Measurements from ENCODE around the gene CST7. TPM values are rescaled to one million over a fixed set of nuclear protein-coding genes. Genes with fewer than 3 reads are reported as not detected.

The CST7 gene
- total and polyA plus RNA-seq, 5 donors from 2014 or later, result 30.7 to 208 (median 133) TPM

- H3K27ac Mint-ChIP-seq, result no peak overlapping the region
- H3K27me3 ChIP-seq (ENCODE audit: control insufficient read depth, insufficient read depth, low read length), result no peaks in the 10 kb centered on the region
- H3K9me3 ChIP-seq (ENCODE audit: control insufficient read depth in 2 of 2, low read length in 2 of 2), result peaks cover 10 to 13% of the 10 kb centered on the region in 2 experiments
- no peak for ATAC-seq (ENCODE audit: low read depth in 2 of 2)
- H3K4me1 Mint-ChIP-seq, result peaks cover 4 to 29% (median 12%) of the 10 kb centered on the region in 4 donors
- H3K4me1 ChIP-seq (ENCODE audit: control insufficient read depth, insufficient read depth, low read length, poor library complexity, severe bottlenecking), result no peaks in the 10 kb centered on the region
- peaks cover 85% of the 10 kb centered on the region for H3K36me3 Mint-ChIP-seq
- H3K4me3 Mint-ChIP-seq, result no peak overlapping the region
- no peaks in the 10 kb centered on the region for H3K27me3 Mint-ChIP-seq
- DNase-seq, result no peak
- H3K4me3 ChIP-seq (ENCODE audit: low read depth, low read length), result no peak overlapping the region
- peaks cover 1 to 12% (median 9%) of the 10 kb centered on the region in 7 donors for H3K9me3 Mint-ChIP-seq
- H3K27ac ChIP-seq (ENCODE audit: insufficient read depth, low read length, poor library complexity, severe bottlenecking), result no peak overlapping the region
- peaks cover 69% of the 10 kb centered on the region for H3K36me3 ChIP-seq (ENCODE audit: control insufficient read depth, insufficient read depth, low read length)
Measured at GRCh38 chr20:24978513-24978912, 29.4 kb downstream of the CST7 start.

GRCh38 chr20:24979036-24979960 is 30.2 kb downstream of the CST7 start:
- peaks cover 1 to 12% (median 9%) of the 10 kb centered on the region in 7 donors for H3K9me3 Mint-ChIP-seq
- Histone ChIP-seq H3K4me1 (ENCODE audit: control insufficient read depth, insufficient read depth, low read length, poor library complexity, severe bottlenecking) (no peaks in the 10 kb centered on the region), H3K27me3 (ENCODE audit: control insufficient read depth, insufficient read depth, low read length) (no peaks in the 10 kb centered on the region), H3K4me3 (ENCODE audit: low read depth, low read length) (no peak overlapping the region), H3K27ac (ENCODE audit: insufficient read depth, low read length, poor library complexity, severe bottlenecking) (no peak overlapping the region), H3K9me3 (ENCODE audit: control insufficient read depth in 2 of 2, low read length in 2 of 2) (peaks cover 10 to 13% of the 10 kb centered on the region in 2 experiments), H3K36me3 (ENCODE audit: control insufficient read depth, insufficient read depth, low read length) (peaks cover 70% of the 10 kb centered on the region)
- H3K36me3 Mint-ChIP-seq, result peaks cover 88% of the 10 kb centered on the region
- no peak for DNase-seq
- ATAC-seq (ENCODE audit: low read depth in 2 of 2), result no peak
- peak overlapping the region in 1 of 3 donors; percentile 73 for H3K27ac Mint-ChIP-seq
- H3K27me3 Mint-ChIP-seq, result no peaks in the 10 kb centered on the region
- peaks cover 6 to 29% (median 10%) of the 10 kb centered on the region in 4 donors for H3K4me1 Mint-ChIP-seq
- no peak overlapping the region for H3K4me3 Mint-ChIP-seq

GRCh38 chr20:24980291-24981053 is 31.4 kb downstream of the CST7 start:
- no peak for DNase-seq
- peaks cover 1 to 9% (median 9%) of the 10 kb centered on the region in 7 donors for H3K9me3 Mint-ChIP-seq
- no peak overlapping the region for H3K4me3 Mint-ChIP-seq
- peaks cover 70% of the 10 kb centered on the region for H3K36me3 ChIP-seq (ENCODE audit: control insufficient read depth, insufficient read depth, low read length)
- H3K9me3 ChIP-seq (ENCODE audit: control insufficient read depth in 2 of 2, low read length in 2 of 2), result peaks cover 10 to 13% of the 10 kb centered on the region in 2 experiments
- peak overlapping the region in 1 of 3 donors; percentile 67 for H3K27ac Mint-ChIP-seq
- H3K4me3 ChIP-seq (ENCODE audit: low read depth, low read length), result no peak overlapping the region
- no peak for ATAC-seq (ENCODE audit: low read depth in 2 of 2)
- no peaks in the 10 kb centered on the region for H3K27me3 Mint-ChIP-seq
- H3K27ac ChIP-seq (ENCODE audit: insufficient read depth, low read length, poor library complexity, severe bottlenecking), result no peak overlapping the region
- H3K4me1 Mint-ChIP-seq, result peaks cover 14 to 36% (median 18%) of the 10 kb centered on the region in 4 donors
- H3K27me3 ChIP-seq (ENCODE audit: control insufficient read depth, insufficient read depth, low read length), result no peaks in the 10 kb centered on the region
- no peaks in the 10 kb centered on the region for H3K4me1 ChIP-seq (ENCODE audit: control insufficient read depth, insufficient read depth, low read length, poor library complexity, severe bottlenecking)
- peaks cover 79% of the 10 kb centered on the region for H3K36me3 Mint-ChIP-seq

- no peak for ATAC-seq (ENCODE audit: low read depth in 2 of 2)
- DNase-seq, result no peak
- peaks cover 71% of the 10 kb centered on the region for H3K36me3 Mint-ChIP-seq
- peaks cover 63% of the 10 kb centered on the region for H3K36me3 ChIP-seq (ENCODE audit: control insufficient read depth, insufficient read depth, low read length)
- no peaks in the 10 kb centered on the region for H3K27me3 ChIP-seq (ENCODE audit: control insufficient read depth, insufficient read depth, low read length)
- peaks cover 4% of the 10 kb centered on the region for H3K4me1 ChIP-seq (ENCODE audit: control insufficient read depth, insufficient read depth, low read length, poor library complexity, severe bottlenecking)
- H3K27ac Mint-ChIP-seq, result no peak overlapping the region
- peaks cover 4 to 13% of the 10 kb centered on the region in 2 experiments for H3K9me3 ChIP-seq (ENCODE audit: control insufficient read depth in 2 of 2, low read length in 2 of 2)
- H3K4me3 ChIP-seq (ENCODE audit: low read depth, low read length), result no peak overlapping the region
- H3K4me3 Mint-ChIP-seq, result no peak overlapping the region
- H3K4me1 Mint-ChIP-seq, result peaks cover 16 to 37% (median 25%) of the 10 kb centered on the region in 4 donors
- peaks cover under 1 to 7% (median 2%) of the 10 kb centered on the region in 7 donors for H3K9me3 Mint-ChIP-seq
- no peaks in the 10 kb centered on the region for H3K27me3 Mint-ChIP-seq
- no peak overlapping the region for H3K27ac ChIP-seq (ENCODE audit: insufficient read depth, low read length, poor library complexity, severe bottlenecking)
Measured at GRCh38 chr20:24981282-24981681, 32.2 kb downstream of the CST7 start.

GRCh38 chr20:24981790-24982189 is 32.7 kb downstream of the CST7 start:
- Histone ChIP-seq H3K4me1 (ENCODE audit: control insufficient read depth, insufficient read depth, low read length, poor library complexity, severe bottlenecking) (peaks cover 5% of the 10 kb centered on the region), H3K36me3 (ENCODE audit: control insufficient read depth, insufficient read depth, low read length) (peaks cover 58% of the 10 kb centered on the region), H3K27me3 (ENCODE audit: control insufficient read depth, insufficient read depth, low read length) (no peaks in the 10 kb centered on the region), H3K27ac (ENCODE audit: insufficient read depth, low read length, poor library complexity, severe bottlenecking) (no peak overlapping the region), H3K9me3 (ENCODE audit: control insufficient read depth in 2 of 2, low read length in 2 of 2) (peaks cover 0 to 8% of the 10 kb centered on the region in 2 experiments), H3K4me3 (ENCODE audit: low read depth, low read length) (no peak overlapping the region)
- Mint-ChIP-seq H3K4me1 (peaks cover 16 to 40% (median 28%) of the 10 kb centered on the region in 4 donors), H3K4me3 (no peak overlapping the region), H3K27me3 (no peaks in the 10 kb centered on the region), H3K36me3 (peaks cover 66% of the 10 kb centered on the region), H3K9me3 (peaks cover 0 to 3% (median 1%) of the 10 kb centered on the region in 7 donors), H3K27ac (no peak overlapping the region)
- DNase-seq, result no peak
- ATAC-seq (ENCODE audit: low read depth in 2 of 2), result no peak

GRCh38 chr20:24983896-24984295 is 34.8 kb downstream of the CST7 start:
- H3K27me3 Mint-ChIP-seq, result no peaks in the 10 kb centered on the region
- DNase-seq, result no peak
- Histone ChIP-seq H3K36me3 (ENCODE audit: control insufficient read depth, insufficient read depth, low read length) (peaks cover 42% of the 10 kb centered on the region), H3K27ac (ENCODE audit: insufficient read depth, low read length, poor library complexity, severe bottlenecking) (no peak overlapping the region), H3K27me3 (ENCODE audit: control insufficient read depth, insufficient read depth, low read length) (no peaks in the 10 kb centered on the region), H3K4me3 (ENCODE audit: low read depth, low read length) (no peak overlapping the region), H3K9me3 (ENCODE audit: control insufficient read depth in 2 of 2, low read length in 2 of 2) (peaks cover 0 to 8% of the 10 kb centered on the region in 2 experiments), H3K4me1 (ENCODE audit: control insufficient read depth, insufficient read depth, low read length, poor library complexity, severe bottlenecking) (peaks cover 5% of the 10 kb centered on the region)
- H3K4me3 Mint-ChIP-seq, result no peak overlapping the region
- H3K27ac Mint-ChIP-seq, result peak overlapping the region in 2 of 3 donors; percentile 20 to 44
- H3K36me3 Mint-ChIP-seq, result peaks cover 49% of the 10 kb centered on the region
- H3K9me3 Mint-ChIP-seq, result peaks cover 0 to 2% (median 0%) of the 10 kb centered on the region in 7 donors
- peaks cover 23 to 57% (median 39%) of the 10 kb centered on the region in 4 donors for H3K4me1 Mint-ChIP-seq
- ATAC-seq (ENCODE audit: low read depth in 2 of 2), result no peak

- peaks cover 5% of the 10 kb centered on the region for H3K4me1 ChIP-seq (ENCODE audit: control insufficient read depth, insufficient read depth, low read length, poor library complexity, severe bottlenecking)
- H3K4me1 Mint-ChIP-seq, result peaks cover 25 to 59% (median 43%) of the 10 kb centered on the region in 4 donors
- H3K9me3 Mint-ChIP-seq, result peaks cover 0 to under 1% (median 0%) of the 10 kb centered on the region in 7 donors
- no peak for DNase-seq
- no peaks in the 10 kb centered on the region for H3K27me3 ChIP-seq (ENCODE audit: control insufficient read depth, insufficient read depth, low read length)
- peaks cover 0 to 7% of the 10 kb centered on the region in 2 experiments for H3K9me3 ChIP-seq (ENCODE audit: control insufficient read depth in 2 of 2, low read length in 2 of 2)
- H3K4me3 ChIP-seq (ENCODE audit: low read depth, low read length), result no peak overlapping the region
- H3K4me3 Mint-ChIP-seq, result peak overlapping the region in 1 of 4 donors; percentile 63
- peak overlapping the region in 2 of 3 donors; percentile 44 to 78 for H3K27ac Mint-ChIP-seq
- peaks cover 37% of the 10 kb centered on the region for H3K36me3 ChIP-seq (ENCODE audit: control insufficient read depth, insufficient read depth, low read length)
- no peaks in the 10 kb centered on the region for H3K27me3 Mint-ChIP-seq
- peaks cover 46% of the 10 kb centered on the region for H3K36me3 Mint-ChIP-seq
- H3K27ac ChIP-seq (ENCODE audit: insufficient read depth, low read length, poor library complexity, severe bottlenecking), result no peak overlapping the region
- no peak for ATAC-seq (ENCODE audit: low read depth in 2 of 2)
Measured at GRCh38 chr20:24984961-24985640, 36.0 kb downstream of the CST7 start.
